Gastrocnemius medialis (tissue), 4 donors: Measurements from ENCODE around the gene EFHD2. TPM values are rescaled to one million over a fixed set of nuclear protein-coding genes. Genes with fewer than 3 reads are reported as not detected.
"Not testable (repeated sequence)": the region's sequence is repeated elsewhere in the genome, so short reads cannot be mapped to it uniquely, and the experiment has no call there.

Experiments used
- ATAC-seq, 2 donors: fragments of 150-250 bp; one replicate each; pipeline ENCODE4 v1.9.1; 2016
- DNase-seq, 2 donors: peaks; one replicate each; pipeline ENCODE4 v3.0.0-alpha.2; 2019
- H3K27ac ChIP-seq, 4 donors: fragments of 200-600 bp; sonication (generic); 1 replicate in 1 of 4; 2 replicates in 3 of 4; pipeline ENCODE4 v1.5.1; 2016 to 2018; ENCODE audit warnings: mild to moderate bottlenecking in 2 of 4, moderate library complexity in 1 of 4
- H3K27me3 ChIP-seq, 3 donors: fragments of 200-600 bp; sonication (generic) in 2 of 3; 1 replicate in 1 of 3; 2 replicates in 2 of 3; pipeline versions ENCODE4 v1.5.1 to v1.6.0; 2016 to 2019; ENCODE audit warnings: mild to moderate bottlenecking in 1 of 3, moderate library complexity in 1 of 3
- H3K36me3 ChIP-seq, 2 donors: fragments of 200-600 bp; sonication (generic) in 1 of 2; one replicate each; pipeline ENCODE4 v1.5.1; 2017 to 2018
- H3K4me1 ChIP-seq, 2 donors: fragments of 200-600 bp; sonication (generic) in 1 of 2; one replicate each; pipeline ENCODE4 v1.5.1; 2016 to 2017; ENCODE audit warnings: mild to moderate bottlenecking in 2 of 2
- H3K4me3 ChIP-seq, 4 donors: fragments of 200-600 bp; sonication (generic) in 3 of 4; 1 replicate in 1 of 4; 2 replicates in 3 of 4; pipeline ENCODE4 v1.5.1; 2016 to 2019; ENCODE audit warnings: mild to moderate bottlenecking in 2 of 4
- H3K9me3 ChIP-seq, 3 donors: fragments of 200-600 bp; sonication (generic) in 2 of 3; 1 replicate in 1 of 3; 2 replicates in 2 of 3; pipeline ENCODE4 v1.5.1; 2016 to 2019
- POLR2A ChIP-seq, 2 donors: fragments of 450-650 bp; IDR thresholded peaks; one replicate each; pipeline ENCODE4 v1.6.1; 2017; ENCODE audit warnings: antibody characterized with exemption in 2 of 2, mild to moderate bottlenecking in 2 of 2, moderate library complexity in 2 of 2
- in situ Hi-C, 4 donors: fragments of 200-750 bp; cut with MboI; loops; one replicate each; pipeline versions ENCODE4 v1.15.0 to v1.8.0; 2017; ENCODE audit warnings: low sequenced_read_pairs in 4 of 4
- intact Hi-C: fragments of 100-400 bp; cut with DNase I; formaldehyde crosslinking; loops from one replicate; pipeline ENCODE4 v1.15.1; 2023; ENCODE audit warnings: low total_unique reads
- total RNA-seq, 4 donors: library from RNA; depleted of rRNA; stranded (reverse); fragments of >200 nt; gene quantifications; one replicate each; pipeline versions ENCODE4 v1.1.0 to v1.2.3, GENCODE V29; 2016
- TF ChIP-seq, protein P1 (sequence below), 5 experiments: fragments of 450-650 bp in 3 of 5; fragments of 200-600 bp in 2 of 5; sonication (generic) in 2 of 5; IDR thresholded peaks in 4 of 5; conservative IDR thresholded peaks in 1 of 5; 1 replicate in 4 of 5; 2 replicates in 1 of 5; pipeline ENCODE4 v1.5.1; 2016 to 2019; ENCODE audit warnings: antibody characterized with exemption in 5 of 5, mild to moderate bottlenecking in 3 of 5, moderate library complexity in 3 of 5

The EFHD2 gene
- total RNA-seq, 4 donors from 2014 or later = 2.9 to 8.1 (median 5.3) TPM

DNA sequence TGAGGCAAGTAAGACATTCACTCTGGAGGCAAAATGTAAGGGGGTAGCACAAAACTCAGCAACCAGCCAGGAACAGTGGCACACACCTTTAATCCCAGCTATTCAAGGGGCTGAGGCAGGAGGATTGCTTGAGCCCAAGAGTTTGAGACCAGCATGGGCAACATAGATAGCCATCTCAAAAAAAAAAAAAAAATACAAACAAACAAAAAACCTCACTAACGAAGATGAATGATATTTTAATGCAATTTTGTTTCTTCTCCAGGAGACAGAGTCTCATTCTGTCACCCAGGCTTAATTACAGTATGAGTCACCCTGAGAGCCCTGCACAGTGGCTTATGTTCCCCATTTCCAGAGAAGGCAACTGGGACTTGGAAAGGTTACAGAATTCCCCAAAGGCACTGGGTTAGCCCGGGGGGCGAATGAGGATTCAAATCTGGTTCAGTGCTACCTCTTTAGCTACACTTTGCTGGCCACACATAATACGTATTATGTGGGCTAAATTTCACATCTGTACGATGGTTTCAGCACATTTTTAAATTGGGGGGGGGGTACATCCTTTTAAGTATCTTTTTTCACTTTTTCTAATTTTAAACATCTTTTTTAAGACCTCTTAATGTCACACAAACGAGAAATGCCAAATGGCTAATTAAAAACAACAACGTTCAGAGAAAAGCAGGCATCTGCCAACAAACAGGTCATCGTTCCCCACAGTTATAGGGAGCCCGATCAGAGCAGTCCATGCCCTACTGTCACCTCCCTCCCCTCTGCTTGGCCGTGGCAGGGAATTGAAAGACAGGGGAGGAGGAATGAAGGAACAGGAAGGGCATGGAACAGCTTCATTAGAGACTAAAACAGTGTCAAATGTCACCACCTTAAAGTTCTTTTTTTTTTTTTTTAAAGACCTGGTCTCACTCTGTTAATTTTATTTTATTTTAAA lies 50.4 kb downstream of the EFHD2 start:
- no peak for TF ChIP-seq POLR2A (IDR thresholded peaks at IDR 0.05)
- TF ChIP-seq, protein P1, sequence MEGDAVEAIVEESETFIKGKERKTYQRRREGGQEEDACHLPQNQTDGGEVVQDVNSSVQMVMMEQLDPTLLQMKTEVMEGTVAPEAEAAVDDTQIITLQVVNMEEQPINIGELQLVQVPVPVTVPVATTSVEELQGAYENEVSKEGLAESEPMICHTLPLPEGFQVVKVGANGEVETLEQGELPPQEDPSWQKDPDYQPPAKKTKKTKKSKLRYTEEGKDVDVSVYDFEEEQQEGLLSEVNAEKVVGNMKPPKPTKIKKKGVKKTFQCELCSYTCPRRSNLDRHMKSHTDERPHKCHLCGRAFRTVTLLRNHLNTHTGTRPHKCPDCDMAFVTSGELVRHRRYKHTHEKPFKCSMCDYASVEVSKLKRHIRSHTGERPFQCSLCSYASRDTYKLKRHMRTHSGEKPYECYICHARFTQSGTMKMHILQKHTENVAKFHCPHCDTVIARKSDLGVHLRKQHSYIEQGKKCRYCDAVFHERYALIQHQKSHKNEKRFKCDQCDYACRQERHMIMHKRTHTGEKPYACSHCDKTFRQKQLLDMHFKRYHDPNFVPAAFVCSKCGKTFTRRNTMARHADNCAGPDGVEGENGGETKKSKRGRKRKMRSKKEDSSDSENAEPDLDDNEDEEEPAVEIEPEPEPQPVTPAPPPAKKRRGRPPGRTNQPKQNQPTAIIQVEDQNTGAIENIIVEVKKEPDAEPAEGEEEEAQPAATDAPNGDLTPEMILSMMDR (IDR thresholded peaks at IDR 0.05 in 4 of 5, conservative IDR thresholded peaks at IDR 0.05 in 1 of 5) = no peak
- in situ Hi-C loops = no loop called here

DNA sequence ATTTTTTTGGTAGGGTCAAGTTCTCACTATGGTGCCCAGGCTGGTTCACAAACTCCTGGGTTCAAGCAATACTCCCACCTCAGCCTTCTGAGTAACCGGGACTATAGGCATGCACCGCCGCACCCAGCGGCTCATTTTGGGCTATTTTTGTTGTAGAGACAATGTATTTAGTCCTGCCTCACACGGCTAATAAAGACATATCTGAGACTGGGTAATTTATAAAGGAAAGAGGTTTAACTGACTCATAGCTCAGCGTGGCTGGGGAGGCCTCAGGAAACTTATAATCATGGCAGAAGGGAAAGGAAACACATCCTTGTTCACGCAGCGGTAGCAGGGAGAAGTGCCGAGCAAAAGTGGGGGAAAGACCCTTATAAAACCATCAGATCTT lies 51.0 kb downstream of the EFHD2 start:
- Histone ChIP-seq H3K9me3 (no peaks in the 10 kb centered on the region), H3K4me3 (no peak overlapping the region), H3K36me3 (no peaks in the 10 kb centered on the region), H3K27ac (no peak overlapping the region), H3K27me3 (no peaks in the 10 kb centered on the region), H3K4me1 (no peaks in the 10 kb centered on the region)
- TF ChIP-seq, protein P1 (IDR thresholded peaks at IDR 0.05 in 4 of 5, conservative IDR thresholded peaks at IDR 0.05 in 1 of 5) = no peak
- TF ChIP-seq POLR2A (IDR thresholded peaks at IDR 0.05) = no peak
- in situ Hi-C loops = no loop called here
- intact Hi-C loops = no loop called here
- ATAC-seq (no peak), DNase-seq (no peak)

More for the DNA sequence above, 50.4 kb downstream of the EFHD2 start:
- DNase-seq (no peak), ATAC-seq (no peak)
- Histone ChIP-seq H3K9me3 (no peaks in the 10 kb centered on the region), H3K27me3 (no peaks in the 10 kb centered on the region), H3K4me1 (no peaks in the 10 kb centered on the region), H3K27ac (no peak overlapping the region), H3K4me3 (no peak overlapping the region), H3K36me3 (no peaks in the 10 kb centered on the region)
- intact Hi-C loops = no loop called here

DNA sequence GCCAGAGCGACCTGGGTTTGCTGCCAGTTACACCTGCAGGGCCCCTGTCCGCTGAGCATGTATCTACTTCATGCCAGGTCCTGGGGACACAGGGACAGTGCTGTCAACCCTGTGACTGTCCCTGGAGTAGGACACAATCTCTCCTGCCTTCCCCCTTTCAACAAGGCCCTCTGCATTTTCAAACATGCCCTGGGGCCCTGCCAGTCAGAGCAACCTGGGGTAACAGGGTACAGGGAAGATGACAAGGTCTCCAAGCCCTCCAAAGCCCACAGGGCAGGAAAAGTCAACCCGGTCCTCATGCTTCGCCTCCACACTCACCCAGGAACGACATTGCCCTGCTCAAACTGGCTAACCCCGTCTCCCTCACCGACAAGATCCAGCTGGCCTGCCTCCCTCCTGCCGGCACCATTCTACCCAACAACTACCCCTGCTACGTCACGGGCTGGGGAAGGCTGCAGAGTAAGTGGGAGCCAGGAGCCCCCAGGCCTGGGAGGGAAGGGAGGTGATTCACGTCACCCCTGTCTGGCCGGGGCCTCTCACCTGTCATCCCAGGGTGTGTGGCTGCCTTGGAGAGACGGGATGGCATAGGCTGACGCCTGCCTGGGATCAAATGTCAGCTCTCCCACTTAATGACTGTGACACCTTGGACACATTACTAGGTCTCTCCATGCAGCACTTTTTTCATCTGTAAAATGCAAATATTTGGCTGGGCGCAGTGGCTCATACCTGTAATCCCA lies 53.5 kb downstream of the EFHD2 start:
- ATAC-seq, H3K36me3 ChIP-seq, H3K9me3 ChIP-seq, in situ Hi-C loops, H3K27me3 ChIP-seq, H3K4me3 ChIP-seq, H3K4me1 ChIP-seq, H3K27ac ChIP-seq, intact Hi-C loops, DNase-seq: not testable (repeated sequence)

DNA sequence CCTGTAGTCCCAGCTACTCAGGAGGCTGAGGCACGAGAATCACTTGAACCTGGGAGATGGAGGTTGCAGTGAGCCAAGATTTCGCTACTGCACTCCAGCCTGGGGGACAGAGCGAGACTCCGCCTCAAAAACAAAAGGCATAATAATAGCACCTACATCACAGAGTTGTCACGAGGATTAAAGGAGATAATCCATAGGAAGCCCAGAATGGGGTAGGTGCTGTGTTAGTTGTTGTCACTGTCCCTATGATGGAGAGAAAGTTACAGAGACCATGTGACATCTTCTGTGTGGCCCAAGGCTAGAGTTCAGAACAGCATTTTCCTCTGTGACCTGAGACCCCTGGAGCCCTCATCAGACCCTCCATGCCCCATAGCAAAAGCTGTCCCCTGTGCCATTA lies 54.2 kb downstream of the EFHD2 start:
- in situ Hi-C loops, H3K27ac ChIP-seq, H3K36me3 ChIP-seq, intact Hi-C loops, H3K4me3 ChIP-seq, H3K27me3 ChIP-seq, H3K9me3 ChIP-seq, H3K4me1 ChIP-seq, DNase-seq, ATAC-seq: not testable (repeated sequence)

DNA sequence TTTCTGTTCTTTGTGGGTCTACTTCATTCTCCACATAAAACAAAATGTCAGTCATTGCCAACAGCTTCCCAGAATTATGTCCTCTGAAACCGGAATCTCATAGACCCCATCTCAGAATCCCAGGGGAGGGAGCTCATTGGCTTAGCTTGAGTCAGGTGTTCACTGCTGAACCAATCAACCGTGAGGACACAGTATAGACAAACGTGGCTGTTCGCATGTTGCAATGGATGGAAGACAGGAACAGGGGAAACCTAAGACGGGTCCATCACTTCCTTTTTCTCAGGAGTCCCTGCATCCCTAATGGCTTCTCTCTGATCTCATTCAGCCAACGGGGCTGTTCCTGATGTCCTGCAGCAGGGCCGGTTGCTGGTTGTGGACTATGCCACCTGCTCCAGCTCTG lies 56.0 kb downstream of the EFHD2 start:
- DNase-seq (no peak), ATAC-seq (no peak)
- no peak overlapping the region for H3K4me3 ChIP-seq
- H3K36me3 ChIP-seq = no peaks in the 10 kb centered on the region
- H3K27me3 ChIP-seq = no peaks in the 10 kb centered on the region
- TF ChIP-seq, protein P1 (IDR thresholded peaks at IDR 0.05 in 4 of 5, conservative IDR thresholded peaks at IDR 0.05 in 1 of 5) = no peak
- no peak for TF ChIP-seq POLR2A (IDR thresholded peaks at IDR 0.05)
- in situ Hi-C loops (no loop called here), intact Hi-C loops (no loop called here)
- no peaks in the 10 kb centered on the region for H3K9me3 ChIP-seq
- no peaks in the 10 kb centered on the region for H3K4me1 ChIP-seq
- H3K27ac ChIP-seq = no peak overlapping the region

DNA sequence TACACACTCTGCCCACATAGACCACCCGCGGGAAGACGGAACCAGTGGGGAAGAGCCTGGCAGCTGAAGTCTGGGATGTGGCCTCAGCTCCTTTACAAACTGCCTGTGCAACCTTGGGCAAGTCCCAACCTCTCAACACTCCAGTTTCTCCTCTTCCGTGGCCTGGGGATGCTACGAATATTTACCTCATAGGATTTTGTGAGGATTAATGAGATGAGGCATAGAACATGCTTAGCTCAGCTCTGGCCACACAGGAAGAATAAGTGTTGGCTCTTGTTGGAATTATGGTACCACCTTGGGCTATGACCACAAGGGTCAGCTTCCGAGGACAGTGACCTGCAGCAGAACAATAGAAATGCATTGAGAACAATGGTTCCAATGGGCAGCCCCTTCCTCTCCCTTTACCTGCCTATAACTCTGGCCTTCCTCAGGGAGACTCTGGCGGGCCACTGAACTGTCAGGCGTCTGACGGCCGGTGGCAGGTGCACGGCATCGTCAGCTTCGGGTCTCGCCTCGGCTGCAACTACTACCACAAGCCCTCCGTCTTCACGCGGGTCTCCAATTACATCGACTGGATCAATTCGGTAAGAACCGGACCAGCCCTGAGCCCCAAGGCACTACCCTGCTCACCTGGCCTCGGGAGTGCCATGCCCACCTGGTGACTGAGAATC lies 57.4 kb downstream of the EFHD2 start:
- intact Hi-C loops, H3K27me3 ChIP-seq, ATAC-seq, H3K27ac ChIP-seq, H3K36me3 ChIP-seq, DNase-seq, in situ Hi-C loops, H3K9me3 ChIP-seq, H3K4me3 ChIP-seq, H3K4me1 ChIP-seq: not testable (repeated sequence)
